Left lung (tissue), 10 donors: Measurements from ENCODE around the gene PRKG1. TPM values are rescaled to one million over a fixed set of nuclear protein-coding genes. Genes with fewer than 3 reads are reported as not detected.

Source experiments
- ATAC-seq: fragments of 200-7000 bp; cut with Tn5 transposase; one replicate; pipeline ENCODE4 v1.9.1; 2020; ENCODE audit warnings: moderate library complexity
- DNase-seq, 4 donors: peaks; one replicate each; pipeline ENCODE4 v3.0.0-alpha.2; 2013 to 2020
- H3K27ac ChIP-seq, 2 donors: fragments of 200-600 bp; sonication (generic) in 1 of 2; one replicate each; pipeline versions ENCODE4 v1.5.0 to v1.8.0; 2020 to 2021
- H3K27me3 ChIP-seq, 2 donors: fragments of 200-600 bp; sonication (generic) in 1 of 2; one replicate each; pipeline versions ENCODE4 v1.5.0 to v1.8.0; 2020 to 2021
- H3K36me3 ChIP-seq, 2 donors: fragments of 200-600 bp; sonication (generic) in 1 of 2; one replicate each; pipeline versions ENCODE4 v1.5.0 to v1.8.0; 2020 to 2021
- H3K4me1 ChIP-seq, 2 donors: fragments of 200-600 bp; one replicate each; pipeline ENCODE4 v1.8.0; 2021
- H3K4me3 ChIP-seq, 2 donors: fragments of 200-600 bp; sonication (generic) in 1 of 2; one replicate each; pipeline versions ENCODE4 v1.5.0 to v1.8.0; 2020 to 2021; ENCODE audit warnings: mild to moderate bottlenecking in 1 of 2
- H3K9me3 ChIP-seq, 2 donors: fragments of 200-600 bp; sonication (generic) in 1 of 2; one replicate each; pipeline versions ENCODE4 v1.5.0 to v1.8.0; 2020 to 2021
- intact Hi-C, 2 donors: fragments of 100-400 bp; cut with DNase I; formaldehyde crosslinking; loops; one replicate each; pipeline versions ENCODE4 v1.11.2 to v1.14.2; 2022
- polyA plus RNA-seq, 6 donors: library from polyadenylated mRNA; unstranded; fragments of 120-200 nt; gene quantifications; one replicate each; pipeline ENCODE4 v1.2.1, GENCODE V29; 2013; ENCODE audit not compliant: insufficient read length in 6 of 6
- total RNA-seq, 2 donors: library from RNA; stranded (reverse); fragmentation: NEBNext Ultra II Directional; extraction: Animal tissue kit (Norgen Biotek cat#: 25700); gene quantifications; one replicate each; pipeline ENCODE4 v1.2.1, GENCODE V29; 2021
- TF ChIP-seq, protein P1 (sequence below), 2 donors: fragments of 200-600 bp; sonication (generic) in 1 of 2; IDR thresholded peaks; one replicate each; pipeline versions ENCODE4 v1.5.0 to v1.8.0; 2021; ENCODE audit warnings: antibody characterized with exemption in 2 of 2
- donor health status: DM: no; HTN: yes; CAD: no.
- donor health status: DM: no; HTN: no; CAD: no.

PRKG1 gene
- total and polyA plus RNA-seq, 8 donors = 15.6 to 29.0 (median 17.8) TPM

DNA sequence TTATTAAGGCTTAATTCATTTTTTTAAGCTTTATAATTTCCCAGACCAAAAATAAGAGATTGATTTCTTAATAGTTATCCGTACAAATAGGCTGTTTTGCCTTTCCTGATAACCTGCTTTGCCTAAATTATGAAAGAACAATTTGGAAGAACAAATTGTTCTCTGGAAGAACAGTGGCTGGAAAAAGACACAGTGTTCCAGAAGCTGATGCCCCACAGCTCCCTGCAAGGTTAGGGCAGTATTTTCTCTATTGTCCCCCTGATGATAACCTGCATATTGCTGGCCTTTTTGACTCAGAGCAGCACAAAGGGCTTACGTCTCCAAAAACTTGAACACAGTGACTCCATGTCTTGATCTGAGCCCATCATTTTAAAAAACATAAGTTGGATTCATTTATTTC lies 473.7 kb downstream of the PRKG1 start:
- H3K27me3 ChIP-seq = no peaks in the 10 kb centered on the region
- TF ChIP-seq, protein P1, sequence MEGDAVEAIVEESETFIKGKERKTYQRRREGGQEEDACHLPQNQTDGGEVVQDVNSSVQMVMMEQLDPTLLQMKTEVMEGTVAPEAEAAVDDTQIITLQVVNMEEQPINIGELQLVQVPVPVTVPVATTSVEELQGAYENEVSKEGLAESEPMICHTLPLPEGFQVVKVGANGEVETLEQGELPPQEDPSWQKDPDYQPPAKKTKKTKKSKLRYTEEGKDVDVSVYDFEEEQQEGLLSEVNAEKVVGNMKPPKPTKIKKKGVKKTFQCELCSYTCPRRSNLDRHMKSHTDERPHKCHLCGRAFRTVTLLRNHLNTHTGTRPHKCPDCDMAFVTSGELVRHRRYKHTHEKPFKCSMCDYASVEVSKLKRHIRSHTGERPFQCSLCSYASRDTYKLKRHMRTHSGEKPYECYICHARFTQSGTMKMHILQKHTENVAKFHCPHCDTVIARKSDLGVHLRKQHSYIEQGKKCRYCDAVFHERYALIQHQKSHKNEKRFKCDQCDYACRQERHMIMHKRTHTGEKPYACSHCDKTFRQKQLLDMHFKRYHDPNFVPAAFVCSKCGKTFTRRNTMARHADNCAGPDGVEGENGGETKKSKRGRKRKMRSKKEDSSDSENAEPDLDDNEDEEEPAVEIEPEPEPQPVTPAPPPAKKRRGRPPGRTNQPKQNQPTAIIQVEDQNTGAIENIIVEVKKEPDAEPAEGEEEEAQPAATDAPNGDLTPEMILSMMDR (IDR thresholded peaks at IDR 0.05) = no peak
- ATAC-seq = no peak
- intact Hi-C loops = no loop called here
- no peaks in the 10 kb centered on the region for H3K4me1 ChIP-seq
- H3K36me3 ChIP-seq = no peaks in the 10 kb centered on the region
- H3K27ac ChIP-seq = no peak overlapping the region
- H3K9me3 ChIP-seq = no peaks in the 10 kb centered on the region
- no peak for DNase-seq
- no peak overlapping the region for H3K4me3 ChIP-seq

DNA sequence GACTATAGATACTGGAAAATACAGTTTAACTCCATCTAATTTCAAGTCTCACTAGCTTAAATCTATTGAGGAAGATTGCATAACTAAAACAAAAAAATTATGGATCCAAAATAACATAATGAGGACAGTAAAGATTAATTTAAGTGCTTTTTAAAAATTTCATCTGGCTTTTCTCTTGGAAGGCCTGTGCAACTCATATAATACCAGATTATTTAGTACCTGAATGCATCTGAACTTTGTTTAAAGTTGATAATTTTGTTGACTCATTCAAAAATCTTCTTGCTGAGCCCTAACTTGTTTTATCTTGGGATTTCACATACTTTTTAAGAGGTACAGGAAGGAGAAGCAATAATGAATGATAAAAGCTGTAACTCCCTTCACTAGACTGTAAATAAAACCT lies 478.6 kb downstream of the PRKG1 start:
- peak in 1 of 4 donors; percentile 25 for DNase-seq
- ATAC-seq = no peak
- intact Hi-C loops = no loop called here

GRCh38 chr10:51564896-51565510 lies 490.7 kb downstream of the PRKG1 start:
- H3K36me3 ChIP-seq = no peaks in the 10 kb centered on the region
- intact Hi-C loops = no loop called here
- TF ChIP-seq, protein P1 (IDR thresholded peaks at IDR 0.05) = no peak
- H3K4me1 ChIP-seq = no peaks in the 10 kb centered on the region
- no peak for DNase-seq
- no peaks in the 10 kb centered on the region for H3K9me3 ChIP-seq
- H3K27me3 ChIP-seq = no peaks in the 10 kb centered on the region
- no peak overlapping the region for H3K4me3 ChIP-seq
- no peak overlapping the region for H3K27ac ChIP-seq
- ATAC-seq = no peak

More for the DNA sequence above, 478.6 kb downstream of the PRKG1 start:
- H3K27me3 ChIP-seq = no peaks in the 10 kb centered on the region
- H3K27ac ChIP-seq = no peak overlapping the region
- no peaks in the 10 kb centered on the region for H3K4me1 ChIP-seq
- H3K4me3 ChIP-seq = no peak overlapping the region
- TF ChIP-seq, protein P1 (IDR thresholded peaks at IDR 0.05) = no peak
- no peaks in the 10 kb centered on the region for H3K9me3 ChIP-seq
- H3K36me3 ChIP-seq = no peaks in the 10 kb centered on the region

GRCh38 chr10:51567271-51567670 lies 493.0 kb downstream of the PRKG1 start:
- DNase-seq (no peak), ATAC-seq (no peak)
- H3K4me3 ChIP-seq = no peak overlapping the region
- H3K27ac ChIP-seq = no peak overlapping the region
- intact Hi-C loops = no loop called here
- H3K9me3 ChIP-seq = no peaks in the 10 kb centered on the region
- TF ChIP-seq, protein P1 (IDR thresholded peaks at IDR 0.05) = no peak
- H3K4me1 ChIP-seq = no peaks in the 10 kb centered on the region
- H3K36me3 ChIP-seq = no peaks in the 10 kb centered on the region
- H3K27me3 ChIP-seq = no peaks in the 10 kb centered on the region

DNA sequence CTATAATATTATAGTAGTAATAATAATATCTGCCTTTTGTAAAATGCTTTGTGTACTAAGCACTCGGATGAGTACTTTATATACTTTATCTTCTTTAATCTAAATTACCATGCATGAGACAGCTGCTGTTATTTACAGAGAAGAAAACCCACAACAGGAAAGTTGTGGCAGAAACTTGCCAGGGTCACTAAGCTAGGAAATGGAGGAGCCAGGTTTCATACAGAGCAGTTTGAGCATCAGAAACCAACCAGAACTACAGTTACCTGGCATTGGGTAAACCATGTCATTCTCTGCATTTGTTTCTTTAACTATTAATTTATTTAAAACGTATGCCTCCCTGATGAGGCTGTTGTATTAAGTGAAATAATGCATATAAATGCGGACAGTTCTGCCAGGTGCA lies 495.2 kb downstream of the PRKG1 start:
- intact Hi-C loops = no loop called here
- no peaks in the 10 kb centered on the region for H3K9me3 ChIP-seq
- DNase-seq (no peak), ATAC-seq (no peak)
- TF ChIP-seq, protein P1 (IDR thresholded peaks at IDR 0.05) = no peak
- no peaks in the 10 kb centered on the region for H3K27me3 ChIP-seq
- H3K4me3 ChIP-seq = no peak overlapping the region
- no peaks in the 10 kb centered on the region for H3K36me3 ChIP-seq
- H3K4me1 ChIP-seq = no peaks in the 10 kb centered on the region
- H3K27ac ChIP-seq = no peak overlapping the region
